ENCODE data around the gene FBLN2. TPM values are rescaled to one million over a fixed set of nuclear protein-coding genes. Genes with fewer than 3 reads are reported as not detected.

Gene FBLN2
- total RNA-seq, 1 donor from 2014 or later = 35.5 TPM

- H3K4me1 ChIP-seq (ENCODE audit: control insufficient read depth in 3 of 3, insufficient read depth in 3 of 3, low read length in 3 of 3) = peaks cover 0 to 7% (median 5%) of the 10 kb centered on the region in 3 donors
- H3K27ac ChIP-seq (ENCODE audit: low read depth, low read length) = no peak overlapping the region
- no peak overlapping the region for H3K4me3 ChIP-seq (ENCODE audit: low read length in 3 of 3)
- H3K36me3 ChIP-seq (ENCODE audit: control insufficient read depth in 3 of 3, insufficient read depth in 3 of 3, low read length in 3 of 3) = no peaks in the 10 kb centered on the region
- H3K27me3 ChIP-seq (ENCODE audit: control insufficient read depth in 3 of 3, insufficient read depth in 3 of 3, low read length in 3 of 3) = peaks cover 0 to 7% (median 0%) of the 10 kb centered on the region in 3 donors
- no peak overlapping the region for H3K9ac ChIP-seq (ENCODE audit: low read depth in 1 of 3, low read length in 3 of 3)
- H3K9me3 ChIP-seq (ENCODE audit: control insufficient read depth in 3 of 3, low read length in 3 of 3) = no peaks in the 10 kb centered on the region
Observed at GRCh38 chr3:13584901-13585300, 36.0 kb downstream of the FBLN2 start.

- H3K27ac ChIP-seq (ENCODE audit: low read depth, low read length) = no peak overlapping the region
- no peaks in the 10 kb centered on the region for H3K4me1 ChIP-seq (ENCODE audit: control insufficient read depth in 3 of 3, insufficient read depth in 3 of 3, low read length in 3 of 3)
- H3K36me3 ChIP-seq (ENCODE audit: control insufficient read depth in 3 of 3, insufficient read depth in 3 of 3, low read length in 3 of 3) = no peaks in the 10 kb centered on the region
- no peaks in the 10 kb centered on the region for H3K9me3 ChIP-seq (ENCODE audit: control insufficient read depth in 3 of 3, low read length in 3 of 3)
- peaks cover 0 to 5% (median 0%) of the 10 kb centered on the region in 3 donors for H3K27me3 ChIP-seq (ENCODE audit: control insufficient read depth in 3 of 3, insufficient read depth in 3 of 3, low read length in 3 of 3)
- no peak overlapping the region for H3K9ac ChIP-seq (ENCODE audit: low read depth in 1 of 3, low read length in 3 of 3)
- no peak overlapping the region for H3K4me3 ChIP-seq (ENCODE audit: low read length in 3 of 3)
Observed at GRCh38 chr3:13587442-13587841, 38.5 kb downstream of the FBLN2 start.

GRCh38 chr3:13588221-13588701 is 39.3 kb downstream of the FBLN2 start:
- H3K27me3 ChIP-seq (ENCODE audit: control insufficient read depth in 3 of 3, insufficient read depth in 3 of 3, low read length in 3 of 3) = no peaks in the 10 kb centered on the region
- peaks cover 0 to 3% (median 0%) of the 10 kb centered on the region in 3 donors for H3K4me1 ChIP-seq (ENCODE audit: control insufficient read depth in 3 of 3, insufficient read depth in 3 of 3, low read length in 3 of 3)
- no peak overlapping the region for H3K9ac ChIP-seq (ENCODE audit: low read depth in 1 of 3, low read length in 3 of 3)
- H3K9me3 ChIP-seq (ENCODE audit: control insufficient read depth in 3 of 3, low read length in 3 of 3) = no peaks in the 10 kb centered on the region
- no peak overlapping the region for H3K27ac ChIP-seq (ENCODE audit: low read depth, low read length)
- no peaks in the 10 kb centered on the region for H3K36me3 ChIP-seq (ENCODE audit: control insufficient read depth in 3 of 3, insufficient read depth in 3 of 3, low read length in 3 of 3)
- H3K4me3 ChIP-seq (ENCODE audit: low read length in 3 of 3) = no peak overlapping the region

- no peak overlapping the region for H3K4me3 ChIP-seq (ENCODE audit: low read length in 3 of 3)
- no peaks in the 10 kb centered on the region for H3K9me3 ChIP-seq (ENCODE audit: control insufficient read depth in 3 of 3, low read length in 3 of 3)
- no peaks in the 10 kb centered on the region for H3K27me3 ChIP-seq (ENCODE audit: control insufficient read depth in 3 of 3, insufficient read depth in 3 of 3, low read length in 3 of 3)
- H3K4me1 ChIP-seq (ENCODE audit: control insufficient read depth in 3 of 3, insufficient read depth in 3 of 3, low read length in 3 of 3) = peaks cover 0 to 3% (median 0%) of the 10 kb centered on the region in 3 donors
- no peaks in the 10 kb centered on the region for H3K36me3 ChIP-seq (ENCODE audit: control insufficient read depth in 3 of 3, insufficient read depth in 3 of 3, low read length in 3 of 3)
- H3K9ac ChIP-seq (ENCODE audit: low read depth in 1 of 3, low read length in 3 of 3) = no peak overlapping the region
- no peak overlapping the region for H3K27ac ChIP-seq (ENCODE audit: low read depth, low read length)
Observed at GRCh38 chr3:13588993-13589392, 40.1 kb downstream of the FBLN2 start.

GRCh38 chr3:13590841-13591520 is 42.1 kb downstream of the FBLN2 start:
- Histone ChIP-seq H3K4me3 (ENCODE audit: low read length in 3 of 3) (no peak overlapping the region), H3K36me3 (ENCODE audit: control insufficient read depth in 3 of 3, insufficient read depth in 3 of 3, low read length in 3 of 3) (no peaks in the 10 kb centered on the region), H3K9ac (ENCODE audit: low read depth in 1 of 3, low read length in 3 of 3) (no peak overlapping the region), H3K4me1 (ENCODE audit: control insufficient read depth in 3 of 3, insufficient read depth in 3 of 3, low read length in 3 of 3) (peaks cover 0 to 10% (median 0%) of the 10 kb centered on the region in 3 donors), H3K27ac (ENCODE audit: low read depth, low read length) (no peak overlapping the region), H3K9me3 (ENCODE audit: control insufficient read depth in 3 of 3, low read length in 3 of 3) (no peaks in the 10 kb centered on the region), H3K27me3 (ENCODE audit: control insufficient read depth in 3 of 3, insufficient read depth in 3 of 3, low read length in 3 of 3) (peaks cover 0 to 6% (median 0%) of the 10 kb centered on the region in 3 donors)

- Histone ChIP-seq H3K9ac (ENCODE audit: low read depth in 1 of 3, low read length in 3 of 3) (no peak overlapping the region), H3K36me3 (ENCODE audit: control insufficient read depth in 3 of 3, insufficient read depth in 3 of 3, low read length in 3 of 3) (no peaks in the 10 kb centered on the region), H3K4me1 (ENCODE audit: control insufficient read depth in 3 of 3, insufficient read depth in 3 of 3, low read length in 3 of 3) (peaks cover 0 to 11% (median 0%) of the 10 kb centered on the region in 3 donors), H3K4me3 (ENCODE audit: low read length in 3 of 3) (no peak overlapping the region), H3K27me3 (ENCODE audit: control insufficient read depth in 3 of 3, insufficient read depth in 3 of 3, low read length in 3 of 3) (peaks cover 3 to 17% (median 15%) of the 10 kb centered on the region in 3 donors), H3K27ac (ENCODE audit: low read depth, low read length) (no peak overlapping the region), H3K9me3 (ENCODE audit: control insufficient read depth in 3 of 3, low read length in 3 of 3) (no peaks in the 10 kb centered on the region)
Observed at GRCh38 chr3:13593615-13594014, 44.7 kb downstream of the FBLN2 start.

GRCh38 chr3:13594146-13594545 is 45.2 kb downstream of the FBLN2 start:
- Histone ChIP-seq H3K27me3 (ENCODE audit: control insufficient read depth in 3 of 3, insufficient read depth in 3 of 3, low read length in 3 of 3) (peaks cover 3 to 21% (median 19%) of the 10 kb centered on the region in 3 donors), H3K9ac (ENCODE audit: low read depth in 1 of 3, low read length in 3 of 3) (no peak overlapping the region), H3K27ac (ENCODE audit: low read depth, low read length) (no peak overlapping the region), H3K9me3 (ENCODE audit: control insufficient read depth in 3 of 3, low read length in 3 of 3) (no peaks in the 10 kb centered on the region), H3K4me1 (ENCODE audit: control insufficient read depth in 3 of 3, insufficient read depth in 3 of 3, low read length in 3 of 3) (peaks cover 0 to 16% (median 4%) of the 10 kb centered on the region in 3 donors), H3K4me3 (ENCODE audit: low read length in 3 of 3) (no peak overlapping the region), H3K36me3 (ENCODE audit: control insufficient read depth in 3 of 3, insufficient read depth in 3 of 3, low read length in 3 of 3) (no peaks in the 10 kb centered on the region)

GRCh38 chr3:13594991-13595421 is 46.1 kb downstream of the FBLN2 start:
- Histone ChIP-seq H3K9me3 (ENCODE audit: control insufficient read depth in 3 of 3, low read length in 3 of 3) (no peaks in the 10 kb centered on the region), H3K4me3 (ENCODE audit: low read length in 3 of 3) (no peak overlapping the region), H3K27ac (ENCODE audit: low read depth, low read length) (no peak overlapping the region), H3K27me3 (ENCODE audit: control insufficient read depth in 3 of 3, insufficient read depth in 3 of 3, low read length in 3 of 3) (peaks cover 3 to 21% (median 19%) of the 10 kb centered on the region in 3 donors), H3K36me3 (ENCODE audit: control insufficient read depth in 3 of 3, insufficient read depth in 3 of 3, low read length in 3 of 3) (no peaks in the 10 kb centered on the region), H3K4me1 (ENCODE audit: control insufficient read depth in 3 of 3, insufficient read depth in 3 of 3, low read length in 3 of 3) (peaks cover 0 to 17% (median 5%) of the 10 kb centered on the region in 3 donors), H3K9ac (ENCODE audit: low read depth in 1 of 3, low read length in 3 of 3) (no peak overlapping the region)

GRCh38 chr3:13595485-13595884 is 46.6 kb downstream of the FBLN2 start:
- Histone ChIP-seq H3K4me1 (ENCODE audit: control insufficient read depth in 3 of 3, insufficient read depth in 3 of 3, low read length in 3 of 3) (peaks cover 0 to 17% (median 5%) of the 10 kb centered on the region in 3 donors), H3K27ac (ENCODE audit: low read depth, low read length) (no peak overlapping the region), H3K4me3 (ENCODE audit: low read length in 3 of 3) (no peak overlapping the region), H3K9me3 (ENCODE audit: control insufficient read depth in 3 of 3, low read length in 3 of 3) (no peaks in the 10 kb centered on the region), H3K27me3 (ENCODE audit: control insufficient read depth in 3 of 3, insufficient read depth in 3 of 3, low read length in 3 of 3) (peaks cover 3 to 21% (median 19%) of the 10 kb centered on the region in 3 donors), H3K36me3 (ENCODE audit: control insufficient read depth in 3 of 3, insufficient read depth in 3 of 3, low read length in 3 of 3) (no peaks in the 10 kb centered on the region), H3K9ac (ENCODE audit: low read depth in 1 of 3, low read length in 3 of 3) (no peak overlapping the region)

GRCh38 chr3:13596426-13597205 is 47.7 kb downstream of the FBLN2 start:
- Histone ChIP-seq H3K9me3 (ENCODE audit: control insufficient read depth in 3 of 3, low read length in 3 of 3) (no peaks in the 10 kb centered on the region), H3K4me3 (ENCODE audit: low read length in 3 of 3) (no peak overlapping the region), H3K4me1 (ENCODE audit: control insufficient read depth in 3 of 3, insufficient read depth in 3 of 3, low read length in 3 of 3) (peaks cover 0 to 17% (median 5%) of the 10 kb centered on the region in 3 donors), H3K27ac (ENCODE audit: low read depth, low read length) (no peak overlapping the region), H3K36me3 (ENCODE audit: control insufficient read depth in 3 of 3, insufficient read depth in 3 of 3, low read length in 3 of 3) (no peaks in the 10 kb centered on the region), H3K27me3 (ENCODE audit: control insufficient read depth in 3 of 3, insufficient read depth in 3 of 3, low read length in 3 of 3) (peaks cover 3 to 21% (median 19%) of the 10 kb centered on the region in 3 donors), H3K9ac (ENCODE audit: low read depth in 1 of 3, low read length in 3 of 3) (no peak overlapping the region)
